Activated CD4-positive, alpha-beta T cell treated with anti-CD3 and anti-CD28 coated beads, Interleukin-2, amount 10 ng/mL, durations not matched to agents 7 days and 5 days (primary cell): ENCODE results near the gene KPNA2. TPM values are rescaled to one million over a fixed set of nuclear protein-coding genes. Genes with fewer than 3 reads are reported as not detected.

Source experiments
- CTCF ChIA-PET: fragments of 350-600 bp; sonication (Branson Sonifier 250); formaldehyde crosslinking; loops from one replicate; lab custom pipeline; 2021; ENCODE audit warnings: antibody characterized with exemption; lab: Charles Lee
- POLR2A ChIA-PET: fragments of 350-600 bp; sonication (Branson Sonifier 250); formaldehyde crosslinking; loops from one replicate; lab custom pipeline; 2021; ENCODE audit warnings: antibody characterized with exemption; lab: Charles Lee
- DNase-seq: peaks from one replicate; pipeline ENCODE4 v3.0.0-alpha.2; 2020
- H3K27ac Mint-ChIP-seq: one replicate; pipeline ENCODE4 v1.8.0; 2021; ENCODE audit warnings: mild to moderate bottlenecking, moderate library complexity, mixed read lengths
- H3K27me3 Mint-ChIP-seq: one replicate; pipeline ENCODE4 v1.8.0; 2021; ENCODE audit warnings: mixed read lengths
- H3K36me3 Mint-ChIP-seq: one replicate; pipeline ENCODE4 v1.8.0; 2021; ENCODE audit warnings: low read depth, mixed read lengths
- H3K4me1 Mint-ChIP-seq: one replicate; pipeline ENCODE4 v1.8.0; 2021; ENCODE audit warnings: mixed read lengths
- H3K4me3 Mint-ChIP-seq: one replicate; pipeline ENCODE4 v1.8.0; 2021; ENCODE audit warnings: mild to moderate bottlenecking, moderate library complexity, mixed read lengths
- H3K9me3 Mint-ChIP-seq: one replicate; pipeline ENCODE4 v1.8.0; 2021; ENCODE audit warnings: mixed read lengths
- total RNA-seq, 2 experiments: library from RNA; stranded (reverse); gene quantifications; one replicate each; pipeline ENCODE4 v1.2.3, GENCODE V29; 2021

KPNA2 gene
- total RNA-seq, 2 experiments from 2014 or later = 265 to 292 TPM

DNA sequence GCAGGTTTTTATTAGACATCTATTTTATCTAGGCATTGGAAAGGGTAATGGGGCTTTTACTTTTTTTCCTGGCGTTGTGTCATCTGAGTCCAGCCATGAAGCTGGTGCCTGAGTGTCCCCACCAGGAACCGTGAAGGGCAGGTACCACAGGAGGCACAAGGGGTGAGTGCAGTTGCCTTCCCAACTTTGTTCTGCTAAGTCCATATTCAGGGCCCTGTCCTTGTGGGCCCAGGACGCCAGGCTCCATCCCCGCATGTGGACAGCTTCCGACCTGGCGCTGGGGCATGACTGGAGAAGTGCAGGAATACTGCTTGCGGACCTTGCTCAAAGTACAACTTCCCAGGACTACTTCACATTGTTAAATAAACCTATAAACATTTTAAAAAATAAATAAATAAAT is 60.6 kb downstream of the KPNA2 start:
- H3K36me3 Mint-ChIP-seq = no peaks in the 10 kb centered on the region
- ChIA-PET CTCF (no interaction called here), POLR2A (no interaction called here)
- no peaks in the 10 kb centered on the region for H3K9me3 Mint-ChIP-seq
- H3K4me3 Mint-ChIP-seq = no peak overlapping the region
- H3K27me3 Mint-ChIP-seq = peaks cover 4% of the 10 kb centered on the region
- H3K27ac Mint-ChIP-seq = no peak overlapping the region
- H3K4me1 Mint-ChIP-seq = peaks cover 17% of the 10 kb centered on the region
- DNase-seq = no peak

Other genes starting within 250 kb of the KPNA2 start
- gene BPTF, start 210.2 kb upstream of the KPNA2 start, total RNA-seq = 100 to 1,000 TPM in 1 of 2 experiments, 10 to 100 TPM in 1; 98.1 to 114 TPM
- 1 to 10 TPM; 3.5 to 4.7 TPM for gene C17orf58, start 39.3 kb upstream of the KPNA2 start, total RNA-seq
- 10 to 100 TPM; 72.5 to 82.3 TPM for gene AMZ2, start 212.3 kb downstream of the KPNA2 start, total RNA-seq